ENCODE measurements around the gene SERPINA9.

Gene SERPINA9

DNA sequence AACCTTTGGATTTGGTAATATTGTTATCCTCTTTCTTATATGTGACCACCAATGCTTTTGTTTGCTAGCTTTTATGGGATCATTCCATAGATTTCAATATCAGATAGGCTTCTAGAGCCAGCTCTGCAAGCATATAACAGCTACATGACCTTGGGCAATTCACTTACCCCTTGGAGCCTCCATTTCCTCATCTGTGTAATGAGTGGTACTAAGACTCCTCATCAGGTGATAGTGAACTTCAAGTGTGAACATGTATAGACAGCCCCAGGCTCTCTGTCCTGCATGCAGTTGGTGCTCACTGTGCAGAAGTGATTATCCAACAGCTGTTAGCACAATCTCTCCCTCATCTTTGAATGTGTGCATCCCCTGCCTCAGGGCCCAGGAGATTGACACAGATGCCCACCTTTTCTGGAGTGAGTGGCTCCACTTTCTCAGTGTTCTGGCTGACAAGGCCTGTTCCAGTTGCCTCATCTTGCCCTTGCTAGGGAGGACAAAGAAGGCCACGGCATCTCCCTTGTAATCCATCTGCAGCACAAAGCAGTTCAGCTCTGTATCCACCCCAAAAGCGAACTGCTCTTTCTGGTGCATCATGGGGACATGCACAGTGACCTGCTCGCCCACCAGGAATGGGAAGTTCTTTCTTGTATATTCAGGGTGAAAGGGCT lies 9.2 kb downstream of the SERPINA9 start:
- ChIA-PET CTCF (interaction anchor here (0.6 kb wide), 1 partner anchor 123 kb away, joined by 3 read pairs; no protein-coding TSS in a partner anchor), POLR2A (ENCODE audit: low non-redundant PET) (no interaction called here)

DNA sequence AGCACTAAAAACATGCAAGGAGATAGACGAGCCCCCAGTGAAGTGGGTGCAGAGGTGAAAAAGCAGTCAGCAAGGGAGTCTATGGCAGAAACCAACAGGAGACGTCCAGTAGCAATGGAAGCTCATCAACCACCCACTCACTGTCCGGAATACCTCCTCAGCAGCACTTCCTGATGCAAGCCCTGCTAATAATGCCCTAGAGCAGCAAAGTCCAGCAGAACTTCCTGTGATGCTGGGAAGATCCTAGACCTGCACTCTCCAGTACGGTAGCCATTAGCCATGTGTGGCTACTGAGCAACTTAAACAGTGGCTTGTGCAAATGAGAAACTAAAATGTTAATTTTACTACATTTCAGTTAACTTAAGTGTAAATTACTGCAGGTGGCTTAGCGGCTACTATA lies 11.0 kb downstream of the SERPINA9 start:
- no peak overlapping the region for H3K27ac ChIP-seq
- DNase-seq (ENCODE audit: low spot score) = no peak
- ChIA-PET POLR2A (ENCODE audit: low non-redundant PET) (no interaction called here), CTCF (no interaction called here)
- TF ChIP-seq, protein P1, sequence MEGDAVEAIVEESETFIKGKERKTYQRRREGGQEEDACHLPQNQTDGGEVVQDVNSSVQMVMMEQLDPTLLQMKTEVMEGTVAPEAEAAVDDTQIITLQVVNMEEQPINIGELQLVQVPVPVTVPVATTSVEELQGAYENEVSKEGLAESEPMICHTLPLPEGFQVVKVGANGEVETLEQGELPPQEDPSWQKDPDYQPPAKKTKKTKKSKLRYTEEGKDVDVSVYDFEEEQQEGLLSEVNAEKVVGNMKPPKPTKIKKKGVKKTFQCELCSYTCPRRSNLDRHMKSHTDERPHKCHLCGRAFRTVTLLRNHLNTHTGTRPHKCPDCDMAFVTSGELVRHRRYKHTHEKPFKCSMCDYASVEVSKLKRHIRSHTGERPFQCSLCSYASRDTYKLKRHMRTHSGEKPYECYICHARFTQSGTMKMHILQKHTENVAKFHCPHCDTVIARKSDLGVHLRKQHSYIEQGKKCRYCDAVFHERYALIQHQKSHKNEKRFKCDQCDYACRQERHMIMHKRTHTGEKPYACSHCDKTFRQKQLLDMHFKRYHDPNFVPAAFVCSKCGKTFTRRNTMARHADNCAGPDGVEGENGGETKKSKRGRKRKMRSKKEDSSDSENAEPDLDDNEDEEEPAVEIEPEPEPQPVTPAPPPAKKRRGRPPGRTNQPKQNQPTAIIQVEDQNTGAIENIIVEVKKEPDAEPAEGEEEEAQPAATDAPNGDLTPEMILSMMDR (conservative IDR thresholded peaks at IDR 0.05; ENCODE audit: low read depth) = no peak

More for the DNA sequence above, 9.2 kb downstream of the SERPINA9 start:
- H3K27ac ChIP-seq = no peak overlapping the region
- no peak for DNase-seq (ENCODE audit: low spot score)
- TF ChIP-seq, protein P1 (conservative IDR thresholded peaks at IDR 0.05; ENCODE audit: low read depth) = no peak

DNA sequence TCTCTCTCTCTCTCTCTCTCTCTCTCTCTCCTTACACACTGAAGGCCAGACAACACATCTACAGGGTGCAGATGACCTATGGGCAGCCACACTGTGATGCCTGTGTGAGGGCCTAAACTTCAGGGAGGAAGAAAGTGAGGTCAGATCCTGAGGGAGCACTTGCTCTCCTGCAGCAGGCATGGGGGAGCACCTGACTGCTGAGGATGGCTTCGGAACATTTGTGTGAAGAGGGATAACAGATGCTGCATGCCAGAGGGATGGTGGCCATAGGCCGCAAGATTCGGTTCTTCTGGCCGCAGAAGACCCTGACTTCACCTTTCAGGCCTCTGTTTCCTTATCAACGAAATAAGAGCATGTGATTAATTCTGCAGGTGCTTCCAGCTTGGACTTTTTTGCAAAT lies 11.7 kb downstream of the SERPINA9 start:
- DNase-seq (ENCODE audit: low spot score) = no peak
- H3K27ac ChIP-seq = no peak overlapping the region
- TF ChIP-seq, protein P1 (conservative IDR thresholded peaks at IDR 0.05; ENCODE audit: low read depth) = no peak
- ChIA-PET CTCF (no interaction called here), POLR2A (ENCODE audit: low non-redundant PET) (no interaction called here)

DNA sequence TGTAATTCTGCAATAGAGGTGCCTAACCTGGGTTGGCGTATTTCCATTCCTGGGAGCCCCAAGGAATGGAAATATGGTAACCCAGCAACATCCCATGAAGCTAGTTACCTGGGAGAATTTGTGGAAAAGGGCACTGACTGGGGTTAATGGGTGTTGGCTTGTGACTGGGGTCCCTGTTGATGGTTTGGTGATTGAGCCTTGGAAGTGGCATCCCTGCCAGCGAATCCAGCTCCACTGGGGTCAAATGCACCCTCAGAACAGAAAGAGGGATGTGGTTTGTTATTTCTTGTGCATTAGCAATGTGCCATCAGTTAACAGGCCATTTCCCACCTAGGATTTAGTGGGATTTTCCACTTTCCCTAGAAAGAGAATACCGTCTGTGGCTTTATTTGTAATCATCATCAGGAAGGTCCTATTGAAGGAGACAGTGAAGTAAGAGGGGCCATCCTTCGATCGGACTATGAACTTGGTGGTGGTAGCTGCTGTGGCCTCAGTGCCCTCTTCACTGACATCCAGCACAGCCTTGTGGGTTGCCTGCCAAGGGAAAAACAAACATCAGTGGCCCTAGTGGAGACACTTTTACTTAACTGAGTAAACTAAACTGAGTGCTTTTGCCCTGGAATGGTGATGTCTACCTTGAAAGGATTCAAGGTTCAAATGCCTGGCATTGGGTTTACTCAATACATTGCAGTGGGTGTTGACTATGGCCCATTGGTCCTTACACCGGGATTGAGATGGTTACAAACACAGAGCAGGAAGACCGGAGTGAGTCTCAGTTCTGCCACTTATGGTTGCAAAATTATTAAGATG lies 13.0 kb downstream of the SERPINA9 start:
- POLR2A ChIA-PET (ENCODE audit: low non-redundant PET) = no interaction called here
- TF ChIP-seq, protein P1 (conservative IDR thresholded peaks at IDR 0.05; ENCODE audit: low read depth) = no peak
- CTCF ChIA-PET = no interaction called here
- DNase-seq (ENCODE audit: low spot score) = no peak
- no peak overlapping the region for H3K27ac ChIP-seq

DNA sequence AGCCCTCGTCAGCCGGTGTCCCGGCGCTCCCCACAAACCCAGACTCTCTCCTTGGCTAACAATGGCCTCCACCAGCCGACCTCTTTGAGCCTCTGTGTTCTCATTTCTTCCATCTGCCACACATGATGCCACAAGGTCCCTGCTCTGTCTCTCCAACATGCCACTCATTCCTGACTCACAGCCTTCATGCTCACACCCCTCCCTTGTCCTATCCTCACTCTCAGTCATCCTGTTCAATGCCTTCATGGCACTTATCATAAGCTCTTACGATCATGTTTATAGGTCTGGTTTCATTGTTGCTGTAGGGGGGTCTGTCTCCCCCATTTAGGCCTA lies 13.8 kb downstream of the SERPINA9 start:
- CTCF ChIA-PET = no interaction called here
- DNase-seq (ENCODE audit: low spot score) = no peak
- H3K27ac ChIP-seq = no peak overlapping the region
- TF ChIP-seq, protein P1 (conservative IDR thresholded peaks at IDR 0.05; ENCODE audit: low read depth) = no peak
- POLR2A ChIA-PET (ENCODE audit: low non-redundant PET) = no interaction called here

DNA sequence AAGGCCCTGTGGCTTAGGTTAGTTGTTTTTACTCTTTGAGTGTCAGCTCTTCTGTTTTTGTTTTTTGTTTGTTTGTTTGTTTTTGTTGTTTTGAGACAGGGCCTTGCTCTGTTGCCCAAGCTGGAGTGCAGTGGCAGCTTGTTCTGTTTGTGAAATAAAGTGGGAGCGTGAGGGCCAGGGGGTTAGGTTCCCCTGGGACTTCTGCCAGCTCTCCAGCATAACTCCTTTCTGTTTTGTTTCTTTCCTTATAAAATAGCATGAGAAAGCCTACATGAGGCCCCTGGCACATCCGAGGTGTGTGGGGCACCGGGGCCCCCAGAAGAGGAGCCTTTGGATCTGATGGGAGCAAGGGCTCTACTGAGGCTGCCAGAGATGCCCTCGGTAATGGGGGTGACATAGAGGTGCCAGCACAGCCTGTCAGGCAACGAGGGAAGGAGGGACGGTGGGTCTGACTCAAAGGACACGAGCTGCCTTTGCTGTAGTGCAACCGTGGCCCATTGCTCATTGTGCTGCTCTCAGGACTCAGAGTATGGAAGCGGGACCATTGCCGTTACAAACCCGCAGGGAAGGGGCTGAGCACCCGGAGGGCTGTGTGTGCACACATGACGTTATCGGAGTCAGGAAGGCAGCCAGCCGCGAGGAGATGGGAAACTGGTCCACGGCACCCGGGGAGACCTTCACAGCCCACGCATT lies 14.3 kb downstream of the SERPINA9 start:
- no peak for DNase-seq (ENCODE audit: low spot score)
- TF ChIP-seq, protein P1 (conservative IDR thresholded peaks at IDR 0.05; ENCODE audit: low read depth) = no peak
- no peak overlapping the region for H3K27ac ChIP-seq
- ChIA-PET CTCF (no interaction called here), POLR2A (ENCODE audit: low non-redundant PET) (no interaction called here)
